Keratinocyte (primary cell): Measurements from ENCODE around the gene PYM1. TPM values are rescaled to one million over a fixed set of nuclear protein-coding genes. Genes with fewer than 3 reads are reported as not detected.

Source experiments
- DNase-seq: peaks from one replicate; pipeline ENCODE4 v3.0.0-alpha.2; 2011; ENCODE audit warnings: low read depth, missing footprints, low spot score
- FAIRE-seq: peaks from 2 replicates; lab custom pipeline; 2011; peaks lifted over from hg19 to GRCh38; lab: Jason Lieb, UNC
- H2AFZ ChIP-seq: 2 replicates; pipeline ENCODE4 v1.6.0; 2012; ENCODE audit warnings: low read length, control low read depth, inconsistent platforms; ENCODE audit not compliant: control insufficient read depth
- H3K27ac ChIP-seq: 2 replicates; pipeline ENCODE4 v1.5.1; 2011; ENCODE audit warnings: low read length; ENCODE audit not compliant: control insufficient read depth, insufficient read depth
- H3K27me3 ChIP-seq: 3 replicates; pipeline ENCODE4 v1.6.0; 2011; ENCODE audit warnings: low read length; ENCODE audit not compliant: control insufficient read depth, insufficient read depth; ENCODE audit errors: extremely low read depth
- H3K36me3 ChIP-seq, 2 experiments: 2 replicates in 1 of 2; 3 replicates in 1 of 2; pipeline ENCODE4 v1.5.1; 2011; ENCODE audit warnings: low read length in 2 of 2, mild to moderate bottlenecking in 1 of 2; ENCODE audit not compliant: control insufficient read depth in 2 of 2, insufficient read depth in 2 of 2; ENCODE audit errors: extremely low read depth in 1 of 2
- H3K4me1 ChIP-seq: 3 replicates; pipeline ENCODE4 v1.5.1; 2011; ENCODE audit warnings: low read length; ENCODE audit not compliant: control insufficient read depth, insufficient read depth; ENCODE audit errors: extremely low read depth
- H3K4me2 ChIP-seq: 3 replicates; pipeline ENCODE4 v1.6.0; 2011; ENCODE audit warnings: low read depth, low read length; ENCODE audit not compliant: control insufficient read depth, insufficient read depth; ENCODE audit errors: extremely low read depth
- H3K4me3 ChIP-seq, 3 experiments: fragments of 200-600 bp in 1 of 3; sonication (generic) in 1 of 3; 2 replicates in 2 of 3; 3 replicates in 1 of 3; pipeline ENCODE4 v1.5.1; 2011 to 2016; ENCODE audit warnings: low read length in 3 of 3, mild to moderate bottlenecking in 3 of 3, control low read depth in 2 of 3, inconsistent platforms in 1 of 3, low read depth in 1 of 3, mixed read lengths in 1 of 3, mixed run types in 1 of 3, moderate library complexity in 1 of 3; ENCODE audit not compliant: control insufficient read depth in 2 of 3, insufficient read depth in 2 of 3; ENCODE audit errors: extremely low read depth in 1 of 3
- H3K79me2 ChIP-seq: 2 replicates; pipeline ENCODE4 v1.6.0; 2012; ENCODE audit warnings: low read length; ENCODE audit not compliant: control insufficient read depth, insufficient read depth
- H3K9ac ChIP-seq: 3 replicates; pipeline ENCODE4 v1.6.0; 2011; ENCODE audit warnings: low read length; ENCODE audit not compliant: control insufficient read depth, insufficient read depth; ENCODE audit errors: extremely low read depth
- H3K9me1 ChIP-seq: 3 replicates; pipeline ENCODE4 v1.6.0; 2011; ENCODE audit warnings: low read length; ENCODE audit not compliant: control insufficient read depth, insufficient read depth; ENCODE audit errors: extremely low read depth
- H3K9me3 ChIP-seq: 2 replicates; pipeline ENCODE4 v1.5.1; 2012; ENCODE audit warnings: low read depth, low read length; ENCODE audit not compliant: control insufficient read depth
- H4K20me1 ChIP-seq: 3 replicates; pipeline ENCODE4 v1.6.0; 2011; ENCODE audit warnings: low read length; ENCODE audit not compliant: control insufficient read depth, insufficient read depth; ENCODE audit errors: extremely low read depth
- CTCF ChIP-seq, 3 experiments: IDR thresholded peaks in 1 of 3; conservative IDR thresholded peaks in 1 of 3; optimal IDR thresholded peaks in 1 of 3; 2 replicates in 2 of 3; 3 replicates in 1 of 3; pipeline versions ENCODE3 to v1.5.1; 2011; ENCODE audit warnings: low read length in 3 of 3, mild to moderate bottlenecking in 3 of 3, moderate library complexity in 2 of 3, control low read depth in 1 of 3, inconsistent platforms in 1 of 3; ENCODE audit not compliant: insufficient read depth in 2 of 3; ENCODE audit errors: extremely low read depth in 1 of 3
- EZH2 ChIP-seq: IDR thresholded peaks from one replicate; pipeline ENCODE4 v1.6.1; 2012; ENCODE audit warnings: inconsistent platforms, mild to moderate bottlenecking, low read length, moderate library complexity
- dilution Hi-C: fragments of 300-500 bp; cut with MboI; formaldehyde crosslinking; loops from one replicate; pipeline ENCODE4 v1.7.0; 2020; ENCODE audit warnings: low sequenced_read_pairs; ENCODE audit not compliant: extremely low pct_ligation_motif_present
- polyA plus RNA-seq, 5 experiments: library from polyadenylated mRNA; depleted of rRNA in 3 of 5; stranded (reverse) in 3 of 5; stranded (forward) in 1 of 5; unstranded in 1 of 5; fragments of >200 nt; gene quantifications; 1 replicate in 1 of 5; 2 replicates in 3 of 5; 3 replicates in 1 of 5; pipeline versions ENCODE4 v1.2.1 to v1.2.3, GENCODE V29; 2011 to 2012; ENCODE audit warnings: missing spikeins in 2 of 5, low read depth in 1 of 5, low replicate concordance in 1 of 5

Gene PYM1
- polyA plus RNA-seq, 1 donor (not counting 4 experiments of a cell fraction or from before 2014, with no cell fraction given): 63.4 TPM

GRCh38 chr12:55933169-55933798, 5.6 kb upstream of the PYM1 start:
- no peak overlapping the region for H2AFZ ChIP-seq
- FAIRE-seq: peak; percentile 51

GRCh38 chr12:55932551-55932910, 4.8 kb upstream of the PYM1 start:
- dilution Hi-C loops: no loop called here
- H3K36me3 ChIP-seq: peaks cover 8 to 27% of the 10 kb centered on the region in 2 experiments
- no peaks in the 10 kb centered on the region for H4K20me1 ChIP-seq
- H3K9me1 ChIP-seq: no peaks in the 10 kb centered on the region
- no peaks in the 10 kb centered on the region for H3K9me3 ChIP-seq
- no peak overlapping the region for H2AFZ ChIP-seq
- peaks cover 62% of the 10 kb centered on the region for H3K4me1 ChIP-seq
- peak overlapping the region; percentile 52 to 92 (median 83) for H3K4me3 ChIP-seq
- H3K9ac ChIP-seq: peak overlapping the region; percentile 86
- H3K27me3 ChIP-seq: no peaks in the 10 kb centered on the region
- peaks cover 44% of the 10 kb centered on the region for H3K79me2 ChIP-seq
- H3K27ac ChIP-seq: peak overlapping the region; percentile 97
- TF ChIP-seq CTCF (optimal IDR thresholded peaks at IDR 0.05 in 1 of 3, IDR thresholded peaks at IDR 0.05 in 1 of 3, conservative IDR thresholded peaks at IDR 0.05 in 1 of 3; ENCODE audit: extremely low read depth in 1 of 3, insufficient read depth in 2 of 3, low read length in 3 of 3): no peak
- DNase-seq (no peak), FAIRE-seq (no peak)
- peak overlapping the region; percentile 94 for H3K4me2 ChIP-seq

More at GRCh38 chr12:55933169-55933798, 5.6 kb upstream of the PYM1 start:
- H3K4me3 ChIP-seq: peak overlapping the region; percentile 52 to 92 (median 83)
- peak overlapping the region; percentile 94 for H3K4me2 ChIP-seq
- no peaks in the 10 kb centered on the region for H4K20me1 ChIP-seq
- no peaks in the 10 kb centered on the region for H3K9me3 ChIP-seq
- TF ChIP-seq EZH2 (no peak), CTCF (optimal IDR thresholded peaks at IDR 0.05 in 1 of 3, IDR thresholded peaks at IDR 0.05 in 1 of 3, conservative IDR thresholded peaks at IDR 0.05 in 1 of 3; ENCODE audit: extremely low read depth in 1 of 3, insufficient read depth in 2 of 3, low read length in 3 of 3) (no peak)
- DNase-seq: peak; percentile 97
- H3K36me3 ChIP-seq: peaks cover 10 to 30% of the 10 kb centered on the region in 2 experiments
- H3K27ac ChIP-seq: peak overlapping the region; percentile 97
- peaks cover 40% of the 10 kb centered on the region for H3K79me2 ChIP-seq
- peak overlapping the region; percentile 86 for H3K9ac ChIP-seq
- H3K27me3 ChIP-seq: no peaks in the 10 kb centered on the region
- peaks cover 70% of the 10 kb centered on the region for H3K4me1 ChIP-seq
- dilution Hi-C loops: no loop called here
- H3K9me1 ChIP-seq: no peaks in the 10 kb centered on the region
